B cell (primary cell): ENCODE measurements around the gene PLCB1.

Source experiments
- CTCF ChIP-seq: fragments of 200-600 bp; IDR thresholded peaks from one replicate; pipeline ENCODE4 v1.8.0; 2022; ENCODE audit warnings: antibody characterized with exemption, mild to moderate bottlenecking
- EZH2 ChIP-seq: IDR thresholded peaks from 2 replicates; pipeline ENCODE4 v1.6.1; 2012; ENCODE audit warnings: borderline replicate concordance, low read depth, mild to moderate bottlenecking, moderate library complexity, low read length; ENCODE audit not compliant: insufficient read depth, poor library complexity, severe bottlenecking

DNA sequence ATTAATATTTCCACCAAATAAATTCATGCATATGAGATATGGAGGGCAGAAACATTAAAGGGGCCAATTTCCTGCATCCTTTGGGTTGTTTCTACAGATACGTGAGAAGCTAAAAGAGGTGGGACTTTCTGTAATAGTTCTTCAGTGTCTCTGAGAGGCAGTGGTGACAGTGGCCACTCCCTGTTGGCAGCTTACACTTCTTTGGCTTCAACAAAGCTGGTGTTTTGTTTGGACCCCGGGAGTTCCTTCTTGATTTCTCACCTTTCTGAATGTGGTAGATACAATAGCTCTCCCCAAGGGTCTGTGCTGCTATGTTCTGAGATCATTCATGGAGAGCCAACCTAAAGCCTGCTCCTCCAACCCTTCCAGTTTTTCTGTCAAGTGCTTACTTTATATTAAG is 7.8 kb downstream of the PLCB1 start:
- TF ChIP-seq CTCF (no peak), EZH2 (no peak)
